PC-3 (cell line): Measurements from ENCODE around the gene LGALS13. TPM values are rescaled to one million over a fixed set of nuclear protein-coding genes. Genes with fewer than 3 reads are reported as not detected.

Experiments used
- ATAC-seq: fragments of 200-7000 bp; cut with Tn5 transposase; 2 replicates; pipeline ENCODE4 v1.9.1; 2020; ENCODE audit warnings: mild to moderate bottlenecking, moderate library complexity
- BruUV-seq: library from RNA; stranded (reverse); fragments of 400-500 nt; replicated peaks from 2 replicates; lab custom pipeline; 2021; lab: Mats Ljungman, UMichigan
- CTCF ChIA-PET: fragments of 300-600 bp; sonication (Branson Sonifier 250); formaldehyde crosslinking; loops from one replicate; lab custom pipeline; 2022; ENCODE audit warnings: antibody characterized with exemption; lab: Charles Lee
- POLR2A ChIA-PET: fragments of 300-600 bp; sonication (Branson Sonifier 250); formaldehyde crosslinking; loops from one replicate; lab custom pipeline; 2022; ENCODE audit warnings: antibody characterized with exemption; ENCODE audit not compliant: unreplicated experiment; lab: Charles Lee
- DNase-seq: peaks from one replicate; pipeline ENCODE4 v3.0.0-alpha.2; 2015
- H2AFZ ChIP-seq: fragments of 300-600 bp; sonication (generic); 2 replicates; pipeline ENCODE4 v1.6.0; 2016; ENCODE audit warnings: antibody characterized with exemption, low read length
- H3F3A ChIP-seq: fragments of 300-600 bp; sonication (generic); one replicate; pipeline ENCODE4 v1.6.0; 2017; ENCODE audit warnings: antibody characterized with exemption, low read length, control low read depth, mild to moderate bottlenecking; ENCODE audit not compliant: unreplicated experiment
- H3K27ac ChIP-seq: fragments of 300-600 bp; sonication (generic); 2 replicates; pipeline ENCODE4 v1.5.1; 2016; ENCODE audit warnings: mild to moderate bottlenecking, low read length
- H3K27me3 ChIP-seq: fragments of 300-600 bp; sonication (generic); 2 replicates; pipeline ENCODE4 v1.6.1; 2016; ENCODE audit warnings: low read length, mixed read lengths
- H3K36me3 ChIP-seq: fragments of 300-600 bp; sonication (generic); 2 replicates; pipeline ENCODE4 v1.6.1; 2016; ENCODE audit warnings: low read depth, mixed run types, low read length, mixed read lengths
- H3K4me1 ChIP-seq: fragments of 300-600 bp; sonication (generic); 2 replicates; pipeline ENCODE4 v1.5.1; 2016; ENCODE audit warnings: low read length; ENCODE audit not compliant: insufficient read depth
- H3K4me2 ChIP-seq: fragments of 300-600 bp; sonication (generic); 2 replicates; pipeline ENCODE4 v1.6.0; 2016; ENCODE audit warnings: low read length
- H3K4me3 ChIP-seq: fragments of 300-600 bp; sonication (generic); 2 replicates; pipeline ENCODE4 v1.5.1; 2016; ENCODE audit warnings: mild to moderate bottlenecking, low read length, mixed read lengths
- H3K79me2 ChIP-seq: fragments of 300-600 bp; sonication (generic); 2 replicates; pipeline ENCODE4 v1.6.1; 2017; ENCODE audit warnings: low read length, mixed read lengths
- H3K9ac ChIP-seq: fragments of 300-600 bp; sonication (generic); 2 replicates; pipeline ENCODE4 v1.6.0; 2016; ENCODE audit warnings: mild to moderate bottlenecking, low read length
- H3K9me2 ChIP-seq: fragments of 300-600 bp; sonication (generic); replicated peaks from 2 replicates; pipeline ENCODE4 v1.6.1; 2016; ENCODE audit warnings: mixed run types, low read length, mixed read lengths
- H3K9me3 ChIP-seq: fragments of 300-600 bp; sonication (generic); 2 replicates; pipeline ENCODE4 v1.6.1; 2016; ENCODE audit warnings: low read length, mixed read lengths
- H4K20me1 ChIP-seq: fragments of 300-600 bp; sonication (generic); 2 replicates; pipeline ENCODE4 v1.6.1; 2016; ENCODE audit warnings: low read length, mixed read lengths
- EZH2 ChIP-seq: fragments of 300-600 bp; sonication (generic); IDR thresholded peaks from one replicate; pipeline ENCODE4 v1.6.1; 2017; ENCODE audit warnings: antibody characterized with exemption, mild to moderate bottlenecking, low read length; ENCODE audit not compliant: unreplicated experiment
- EZH2phosphoT487 ChIP-seq: fragments of 300-600 bp; sonication (generic); IDR thresholded peaks from 2 replicates; pipeline ENCODE4 v1.6.1; 2018; ENCODE audit warnings: mild to moderate bottlenecking, antibody characterized with exemption, low read length, borderline replicate concordance
- intact Hi-C: fragments of 100-400 bp; cut with micrococcal nuclease; formaldehyde crosslinking; loops from 2 replicates; pipeline ENCODE4 v1.9.0; 2023
- total RNA-seq: library from RNA; depleted of rRNA; stranded (reverse); fragments of >200 nt; gene quantifications from 2 replicates; pipeline ENCODE4 v1.2.3, GENCODE V29; 2014
- TF ChIP-seq, protein P1 (sequence below): fragments of 300-600 bp; sonication (generic); conservative IDR thresholded peaks from 2 replicates; pipeline ENCODE4 v1.5.1; 2017; ENCODE audit warnings: antibody characterized with exemption, low read depth, mild to moderate bottlenecking, low read length

Gene LGALS13
- total RNA-seq, 1 experiment from 2014 or later, result not detected

DNA sequence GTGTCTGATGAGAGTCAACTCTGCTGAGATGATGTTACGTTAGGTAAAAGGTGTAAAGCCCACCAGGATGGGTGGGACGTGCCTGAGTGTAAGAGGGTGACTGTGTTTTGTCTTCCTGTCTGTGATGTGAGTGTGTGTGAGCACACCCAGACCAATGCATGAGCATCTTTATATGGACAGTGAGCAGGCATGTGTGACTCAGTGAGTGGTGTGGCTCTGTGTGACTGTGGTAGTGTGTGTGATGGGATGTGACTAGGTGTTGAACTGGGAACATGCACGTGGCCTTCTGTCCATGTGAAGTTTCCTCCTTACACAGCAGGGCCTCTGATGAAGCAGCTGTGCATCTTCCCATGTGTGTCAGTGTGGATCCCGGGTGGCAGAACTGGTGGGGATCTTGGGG, 35.6 kb downstream of the LGALS13 start:
- Histone ChIP-seq H3K4me1 (no peaks in the 10 kb centered on the region), H3K27ac (no peak overlapping the region), H3K4me3 (no peak overlapping the region), H3K4me2 (no peak overlapping the region), H3K36me3 (no peaks in the 10 kb centered on the region), H3K9me2 (no peaks in the 10 kb centered on the region), H2AFZ (no peak overlapping the region), H3K9ac (no peak overlapping the region), H3K79me2 (no peaks in the 10 kb centered on the region), H3F3A (no peaks in the 10 kb centered on the region), H4K20me1 (no peaks in the 10 kb centered on the region), H3K27me3 (peaks cover 20% of the 10 kb centered on the region), H3K9me3 (no peaks in the 10 kb centered on the region)
- ATAC-seq (no peak), DNase-seq (no peak)
- BruUV-seq, result no TSS peak
- TF ChIP-seq, protein P1, sequence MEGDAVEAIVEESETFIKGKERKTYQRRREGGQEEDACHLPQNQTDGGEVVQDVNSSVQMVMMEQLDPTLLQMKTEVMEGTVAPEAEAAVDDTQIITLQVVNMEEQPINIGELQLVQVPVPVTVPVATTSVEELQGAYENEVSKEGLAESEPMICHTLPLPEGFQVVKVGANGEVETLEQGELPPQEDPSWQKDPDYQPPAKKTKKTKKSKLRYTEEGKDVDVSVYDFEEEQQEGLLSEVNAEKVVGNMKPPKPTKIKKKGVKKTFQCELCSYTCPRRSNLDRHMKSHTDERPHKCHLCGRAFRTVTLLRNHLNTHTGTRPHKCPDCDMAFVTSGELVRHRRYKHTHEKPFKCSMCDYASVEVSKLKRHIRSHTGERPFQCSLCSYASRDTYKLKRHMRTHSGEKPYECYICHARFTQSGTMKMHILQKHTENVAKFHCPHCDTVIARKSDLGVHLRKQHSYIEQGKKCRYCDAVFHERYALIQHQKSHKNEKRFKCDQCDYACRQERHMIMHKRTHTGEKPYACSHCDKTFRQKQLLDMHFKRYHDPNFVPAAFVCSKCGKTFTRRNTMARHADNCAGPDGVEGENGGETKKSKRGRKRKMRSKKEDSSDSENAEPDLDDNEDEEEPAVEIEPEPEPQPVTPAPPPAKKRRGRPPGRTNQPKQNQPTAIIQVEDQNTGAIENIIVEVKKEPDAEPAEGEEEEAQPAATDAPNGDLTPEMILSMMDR, result no peak
- TF ChIP-seq EZH2phosphoT487 (no peak), EZH2 (no peak)
- intact Hi-C loops, result no loop called here
- POLR2A ChIA-PET, result no interaction called here
- CTCF ChIA-PET, result no interaction called here

- peaks cover 11% of the 10 kb centered on the region for H3K27me3 ChIP-seq
- no peak overlapping the region for H3K27ac ChIP-seq
- ATAC-seq (no peak), DNase-seq (no peak)
- no peaks in the 10 kb centered on the region for H3K36me3 ChIP-seq
- H3K4me3 ChIP-seq, result no peak overlapping the region
- H3K9ac ChIP-seq, result no peak overlapping the region
- no peak overlapping the region for H3K4me2 ChIP-seq
- H3K4me1 ChIP-seq, result no peaks in the 10 kb centered on the region
- H3F3A ChIP-seq, result no peaks in the 10 kb centered on the region
- no peaks in the 10 kb centered on the region for H3K79me2 ChIP-seq
- intact Hi-C loops, result no loop called here
- H3K9me2 ChIP-seq, result no peaks in the 10 kb centered on the region
- no TSS peak for BruUV-seq
- no peaks in the 10 kb centered on the region for H3K9me3 ChIP-seq
- H4K20me1 ChIP-seq, result no peaks in the 10 kb centered on the region
- TF ChIP-seq, protein P1, result no peak
- TF ChIP-seq EZH2 (no peak), EZH2phosphoT487 (no peak)
- ChIA-PET CTCF (no interaction called here), POLR2A (no interaction called here)
- no peak overlapping the region for H2AFZ ChIP-seq
These were observed 39.4 kb downstream of the LGALS13 start for GRCh38 chr19:39641773-39642172.

DNA sequence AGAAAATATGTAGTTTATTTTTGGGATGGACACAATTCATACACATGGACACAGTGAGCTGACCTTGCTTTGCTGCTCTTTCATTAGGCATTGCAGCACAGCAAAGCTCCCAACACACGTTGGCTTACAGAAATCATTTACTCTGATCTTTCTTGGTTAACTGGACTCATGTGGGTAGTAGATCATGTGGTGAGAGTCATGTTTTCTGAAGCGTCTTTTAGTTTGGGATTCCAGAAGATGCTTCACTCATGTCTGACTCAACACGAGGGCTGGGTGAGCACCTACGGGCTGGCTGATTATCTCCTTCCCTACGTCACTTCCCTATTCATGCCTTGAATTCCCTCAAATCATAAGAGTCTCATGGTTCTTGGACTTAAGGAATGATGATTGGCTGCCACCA, 41.3 kb downstream of the LGALS13 start:
- TF ChIP-seq EZH2phosphoT487, result no peak
- Histone ChIP-seq H4K20me1 (no peaks in the 10 kb centered on the region), H3K79me2 (no peaks in the 10 kb centered on the region), H3K4me3 (no peak overlapping the region), H2AFZ (no peak overlapping the region), H3K9ac (no peak overlapping the region), H3K27ac (no peak overlapping the region), H3K9me2 (no peaks in the 10 kb centered on the region), H3K4me1 (no peaks in the 10 kb centered on the region), H3K36me3 (no peaks in the 10 kb centered on the region), H3K9me3 (no peaks in the 10 kb centered on the region), H3K27me3 (peaks cover 9% of the 10 kb centered on the region; the same call in 1 of the 2 replicates), H3K4me2 (no peak overlapping the region), H3F3A (no peaks in the 10 kb centered on the region)
- no TSS peak for BruUV-seq
- DNase-seq (no peak), ATAC-seq (no peak)
- POLR2A ChIA-PET, result no interaction called here
- intact Hi-C loops, result no loop called here
- CTCF ChIA-PET, result no interaction called here
